22Rv1 (cell line): ENCODE data around the gene ALDH4A1.
"Not testable (repeated sequence)": the region's sequence is repeated elsewhere in the genome, so short reads cannot be mapped to it uniquely, and the experiment has no call there.

Source experiments
- H3K27ac ChIP-seq: fragments of 450-650 bp; 2 replicates; pipeline ENCODE4 v1.5.1; 2017
- ZFX ChIP-seq: fragments of 450-650 bp; IDR thresholded peaks from 2 replicates; pipeline ENCODE4 v1.6.1; 2017; ENCODE audit warnings: antibody characterized with exemption, borderline replicate concordance
- TF ChIP-seq, protein P1 (sequence below): fragments of 450-650 bp; IDR thresholded peaks from 2 replicates; pipeline ENCODE4 v1.5.1; 2017; ENCODE audit warnings: mild to moderate bottlenecking

Gene ALDH4A1

DNA sequence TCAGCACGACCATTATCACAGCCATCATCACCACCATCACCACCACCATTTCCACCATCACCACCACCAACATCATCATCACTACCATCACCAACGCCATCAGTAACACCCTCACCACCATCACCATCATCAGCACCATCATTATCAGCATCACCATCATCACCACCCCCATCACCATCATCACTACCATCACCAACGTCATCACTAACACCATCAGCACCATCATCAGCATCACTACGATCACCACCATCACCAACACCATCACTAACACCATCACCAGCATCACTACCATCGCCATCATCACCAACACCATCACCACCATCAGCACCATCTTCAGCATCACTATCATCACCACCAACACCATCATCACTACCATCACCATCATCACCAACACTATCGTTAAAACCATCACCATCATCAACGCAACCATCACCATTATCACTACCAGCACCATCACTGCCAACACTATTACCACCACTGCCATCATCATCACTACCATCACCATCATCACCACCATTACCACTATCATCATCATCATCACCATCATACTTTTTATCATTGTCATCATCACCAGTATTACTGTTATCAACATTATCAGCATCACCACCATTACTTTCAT, 44.2 kb downstream of the ALDH4A1 start:
- no peak for TF ChIP-seq ZFX
- TF ChIP-seq, protein P1, sequence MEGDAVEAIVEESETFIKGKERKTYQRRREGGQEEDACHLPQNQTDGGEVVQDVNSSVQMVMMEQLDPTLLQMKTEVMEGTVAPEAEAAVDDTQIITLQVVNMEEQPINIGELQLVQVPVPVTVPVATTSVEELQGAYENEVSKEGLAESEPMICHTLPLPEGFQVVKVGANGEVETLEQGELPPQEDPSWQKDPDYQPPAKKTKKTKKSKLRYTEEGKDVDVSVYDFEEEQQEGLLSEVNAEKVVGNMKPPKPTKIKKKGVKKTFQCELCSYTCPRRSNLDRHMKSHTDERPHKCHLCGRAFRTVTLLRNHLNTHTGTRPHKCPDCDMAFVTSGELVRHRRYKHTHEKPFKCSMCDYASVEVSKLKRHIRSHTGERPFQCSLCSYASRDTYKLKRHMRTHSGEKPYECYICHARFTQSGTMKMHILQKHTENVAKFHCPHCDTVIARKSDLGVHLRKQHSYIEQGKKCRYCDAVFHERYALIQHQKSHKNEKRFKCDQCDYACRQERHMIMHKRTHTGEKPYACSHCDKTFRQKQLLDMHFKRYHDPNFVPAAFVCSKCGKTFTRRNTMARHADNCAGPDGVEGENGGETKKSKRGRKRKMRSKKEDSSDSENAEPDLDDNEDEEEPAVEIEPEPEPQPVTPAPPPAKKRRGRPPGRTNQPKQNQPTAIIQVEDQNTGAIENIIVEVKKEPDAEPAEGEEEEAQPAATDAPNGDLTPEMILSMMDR = no peak

DNA sequence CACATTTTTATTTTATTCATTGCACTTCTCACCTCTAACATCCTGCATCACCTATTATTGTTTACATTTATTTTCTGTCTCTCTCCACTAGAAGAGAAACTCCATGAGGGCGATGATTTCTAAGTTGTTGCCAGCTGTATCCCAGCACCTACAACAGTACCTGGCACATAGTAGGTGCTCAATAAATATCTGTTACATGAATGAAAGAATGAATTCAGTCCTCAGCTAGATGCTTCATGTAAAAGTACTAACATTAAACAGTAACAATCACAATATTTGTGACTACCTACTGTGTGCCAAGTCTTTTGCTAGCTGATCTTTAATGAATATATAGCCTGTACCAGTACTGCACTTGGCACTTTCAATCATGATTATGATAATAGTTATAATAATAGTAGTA, 45.9 kb downstream of the ALDH4A1 start:
- no peak overlapping the region for H3K27ac ChIP-seq
- TF ChIP-seq, protein P1 = no peak
- TF ChIP-seq ZFX = no peak

More for the DNA sequence above, 44.2 kb downstream of the ALDH4A1 start:
- no peak overlapping the region for H3K27ac ChIP-seq

DNA sequence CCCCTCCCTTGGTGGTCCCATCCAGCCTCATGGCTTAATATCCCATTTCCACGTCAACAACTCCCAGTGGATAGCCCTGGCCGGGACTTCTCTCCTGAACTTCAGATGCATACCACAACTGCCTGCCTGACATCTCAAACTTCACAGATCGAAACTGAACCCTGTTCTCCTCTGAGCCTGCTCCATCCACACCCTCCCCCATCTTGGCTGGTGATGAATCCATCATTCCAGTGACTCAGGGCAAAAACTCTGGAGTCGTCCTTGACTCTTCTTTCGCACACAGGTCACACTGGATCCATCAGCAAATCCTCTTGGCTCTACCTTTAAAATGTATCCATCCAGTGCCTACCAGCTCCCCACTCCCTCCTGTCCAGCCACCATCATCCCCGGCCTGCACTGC, 46.8 kb downstream of the ALDH4A1 start:
- H3K27ac ChIP-seq = no peak overlapping the region
- no peak for TF ChIP-seq ZFX
- TF ChIP-seq, protein P1 = no peak

DNA sequence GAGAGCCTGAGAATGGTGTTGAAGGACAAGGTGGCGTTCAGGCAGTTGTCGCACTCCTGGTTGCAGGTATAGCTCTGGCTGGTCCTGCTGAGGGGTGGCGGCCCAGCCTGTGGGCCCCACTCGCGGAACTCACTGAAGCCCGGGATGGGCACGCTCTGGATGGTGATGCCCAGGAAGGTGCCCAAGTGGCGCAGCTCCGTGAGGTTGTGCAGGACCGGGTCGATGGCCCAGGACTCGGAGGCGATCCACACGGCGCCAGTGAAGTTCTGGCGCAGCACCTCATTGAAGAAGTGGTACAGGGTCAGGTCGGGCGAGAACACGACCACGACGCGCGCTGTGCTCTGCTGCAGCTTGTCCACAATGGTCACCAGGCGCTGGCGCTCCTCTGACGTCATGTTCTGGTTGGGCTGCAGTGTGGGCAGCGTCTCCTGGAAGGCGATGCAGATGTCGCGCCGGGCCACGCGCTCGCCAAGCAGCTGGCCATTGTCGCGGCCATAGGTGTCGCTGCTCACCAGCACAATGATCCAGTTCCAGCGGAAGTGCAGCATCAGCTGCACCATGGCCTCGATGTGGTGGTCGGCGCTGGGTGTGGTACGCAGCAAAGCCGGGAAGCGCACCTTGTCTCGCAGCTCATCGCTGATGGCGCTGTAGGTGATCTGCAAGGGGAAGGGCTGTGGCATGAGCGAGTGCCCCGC, 47.9 kb downstream of the ALDH4A1 start:
- no peak for TF ChIP-seq ZFX
- TF ChIP-seq, protein P1 = peak; percentile 67
- no peak overlapping the region for H3K27ac ChIP-seq

DNA sequence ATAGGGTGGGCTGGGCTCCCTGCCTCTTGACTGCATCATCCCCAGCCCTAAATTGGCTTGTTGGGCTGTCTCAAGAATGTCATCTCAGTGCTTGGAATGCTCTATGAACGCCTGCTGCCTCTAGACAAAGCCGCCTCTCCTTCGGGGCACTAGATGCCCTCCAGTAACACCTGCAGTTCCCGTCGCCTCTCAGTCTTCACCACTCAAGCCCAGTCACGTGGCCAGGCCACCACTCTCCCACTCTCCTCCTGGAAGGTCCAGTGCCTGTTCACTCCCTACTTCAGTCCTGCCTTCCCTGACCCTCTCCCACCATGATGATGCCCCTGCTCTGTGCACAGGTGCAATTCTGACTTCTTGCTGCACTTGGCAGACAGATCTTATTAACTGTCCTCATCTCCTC, 49.9 kb downstream of the ALDH4A1 start:
- TF ChIP-seq, protein P1 = no peak
- no peak for TF ChIP-seq ZFX
- no peak overlapping the region for H3K27ac ChIP-seq

DNA sequence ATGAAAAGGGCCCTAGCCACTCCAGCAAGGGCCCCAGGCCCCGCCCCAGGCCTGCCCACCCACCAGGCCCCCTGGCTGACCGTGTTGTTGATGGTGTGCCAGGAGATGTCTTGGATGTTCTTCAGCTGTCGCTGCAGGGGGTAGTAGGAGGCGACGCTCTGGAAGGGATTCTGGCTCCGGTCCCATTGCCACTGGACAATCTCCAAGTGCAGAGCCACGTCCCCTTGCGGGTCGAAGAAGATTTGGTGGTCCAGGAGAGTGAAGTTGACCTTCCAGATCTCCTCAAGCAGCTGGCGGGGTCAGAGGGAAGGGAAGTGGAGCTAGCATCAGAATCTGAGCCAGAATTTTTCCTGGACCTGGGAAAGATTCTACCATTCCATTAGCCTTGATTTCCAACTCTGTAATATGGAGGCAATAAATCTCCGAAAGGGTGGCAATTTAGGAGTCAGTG, 53.1 kb downstream of the ALDH4A1 start:
- no peak for TF ChIP-seq ZFX
- TF ChIP-seq, protein P1 = no peak
- H3K27ac ChIP-seq = no peak overlapping the region

DNA sequence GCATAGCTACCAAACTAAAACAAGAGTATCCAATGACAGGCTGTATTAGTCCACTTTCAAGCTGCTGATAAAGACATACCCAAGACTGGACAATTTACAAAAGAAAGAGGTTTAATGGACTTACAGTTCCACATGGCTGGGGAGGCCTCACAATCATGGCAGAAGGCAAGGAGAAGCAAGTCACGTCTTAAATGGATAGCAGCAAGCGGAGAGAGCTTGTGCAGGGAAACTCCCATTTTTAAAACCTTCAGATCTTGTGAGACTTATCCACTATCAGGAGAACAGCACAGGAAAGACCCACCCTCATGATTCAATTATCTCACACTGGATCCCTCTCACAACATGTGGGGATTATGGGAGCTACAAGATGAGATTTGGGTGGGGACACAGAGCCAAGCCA, 54.6 kb downstream of the ALDH4A1 start:
- not testable (repeated sequence) for H3K27ac ChIP-seq
